Parathyroid adenoma (tissue), 2 donors: ENCODE measurements around the gene UQCR11.

Experiments
- H2AFZ ChIP-seq: fragments of 300-600 bp; sonication (generic); one replicate; pipeline ENCODE4 v1.7.0; 2017; ENCODE audit warnings: antibody characterized with exemption, mild to moderate bottlenecking
- H3K27ac ChIP-seq: fragments of 300-600 bp; sonication (generic); one replicate; pipeline ENCODE4 v1.7.0; 2017
- H3K27me3 ChIP-seq: fragments of 300-600 bp; sonication (generic); one replicate; pipeline ENCODE4 v1.7.0; 2017; ENCODE audit warnings: low read length; ENCODE audit not compliant: control insufficient read depth, insufficient read depth
- H3K36me3 ChIP-seq: fragments of 300-600 bp; sonication (generic); one replicate; pipeline ENCODE4 v1.7.0; 2017; ENCODE audit warnings: low read length; ENCODE audit not compliant: control insufficient read depth, insufficient read depth
- H3K4me1 ChIP-seq: fragments of 300-600 bp; sonication (generic); one replicate; pipeline ENCODE4 v1.7.0; 2017; ENCODE audit warnings: control low read depth
- H3K4me2 ChIP-seq: fragments of 300-600 bp; sonication (generic); one replicate; pipeline ENCODE4 v1.7.0; 2017; ENCODE audit warnings: low read length
- H3K4me3 ChIP-seq: fragments of 300-600 bp; sonication (generic); one replicate; pipeline ENCODE4 v1.7.0; 2017; ENCODE audit warnings: low read depth, low read length
- H3K79me2 ChIP-seq: fragments of 300-600 bp; sonication (generic); one replicate; pipeline ENCODE4 v1.7.0; 2017; ENCODE audit warnings: control low read depth
- H3K9ac ChIP-seq: fragments of 300-600 bp; sonication (generic); one replicate; pipeline ENCODE4 v1.7.0; 2017; ENCODE audit warnings: mild to moderate bottlenecking
- H3K9me3 ChIP-seq: fragments of 300-600 bp; sonication (generic); one replicate; pipeline ENCODE4 v1.7.0; 2017; ENCODE audit warnings: low read length; ENCODE audit not compliant: control insufficient read depth
- TF ChIP-seq, protein P1 (sequence below): fragments of 300-600 bp; sonication (generic); IDR thresholded peaks from one replicate; pipeline ENCODE4 v1.7.0; 2017; ENCODE audit warnings: antibody characterized with exemption, mild to moderate bottlenecking
- donor health status: primary hyperparathyroidism.

The UQCR11 gene

DNA sequence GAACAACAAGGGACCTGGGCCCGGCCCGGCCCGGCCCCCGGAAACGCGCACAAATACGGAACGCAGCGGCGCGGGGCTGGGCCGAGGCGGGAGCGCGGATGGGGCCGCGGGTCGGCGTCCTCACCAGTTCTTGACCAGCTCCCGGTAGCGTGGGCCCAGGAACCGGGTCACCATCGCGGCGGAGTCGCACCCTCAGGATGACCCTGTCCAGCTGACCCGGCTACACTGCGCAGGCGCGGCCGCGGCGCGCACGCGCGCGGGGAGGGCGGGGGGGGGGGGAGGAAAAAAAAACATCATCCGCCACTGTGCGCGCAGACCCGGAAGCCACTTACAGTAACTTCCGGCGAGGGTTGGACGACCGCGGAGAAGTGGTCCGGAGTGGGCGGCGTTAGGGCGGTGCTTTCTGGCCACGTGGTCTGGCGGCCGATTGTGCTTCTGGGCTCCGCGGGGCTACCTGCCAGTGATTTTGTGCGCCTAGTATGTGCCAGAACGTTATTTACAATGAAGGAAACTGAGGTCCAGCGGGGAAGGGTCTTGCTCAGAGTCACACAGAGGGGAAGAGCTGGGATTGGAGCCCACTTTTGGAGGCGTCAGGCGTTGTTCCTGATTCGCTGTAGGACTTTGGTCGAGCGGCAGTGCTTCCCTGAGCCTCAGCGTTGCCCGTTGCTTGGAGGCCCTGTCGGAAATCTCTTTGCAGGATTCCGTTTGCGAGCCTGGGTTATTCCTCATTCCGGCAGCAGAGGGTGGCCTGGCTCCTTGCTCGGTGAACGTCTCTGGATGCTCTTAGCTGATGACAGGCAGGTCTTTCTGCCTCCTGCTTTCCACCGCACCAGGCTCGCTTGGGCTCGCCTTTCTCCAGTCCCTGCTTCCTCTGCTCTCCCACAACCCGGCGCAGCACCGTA, at the start of gene UQCR11:
TSS of gene UQCR11 (minus strand) at position 227 of the 902 bp plus-strand sequence. CDS start at position 174, 53 bp downstream.
- Histone ChIP-seq H3K36me3 (no peaks in the 10 kb centered on the region), H3K4me1 (peaks cover 12% of the 10 kb centered on the region), H3K27me3 (no peaks in the 10 kb centered on the region), H3K4me3 (peak within 1 kb of the TSS; percentile 97), H3K9ac (peak within 1 kb of the TSS; percentile 99), H3K9me3 (no peaks in the 10 kb centered on the region), H3K27ac (peak within 1 kb of the TSS; percentile 96), H3K4me2 (peak within 1 kb of the TSS; percentile 94), H3K79me2 (peaks cover 33% of the 10 kb centered on the region), H2AFZ (peak within 1 kb of the TSS; percentile 99)
- TF ChIP-seq, protein P1, sequence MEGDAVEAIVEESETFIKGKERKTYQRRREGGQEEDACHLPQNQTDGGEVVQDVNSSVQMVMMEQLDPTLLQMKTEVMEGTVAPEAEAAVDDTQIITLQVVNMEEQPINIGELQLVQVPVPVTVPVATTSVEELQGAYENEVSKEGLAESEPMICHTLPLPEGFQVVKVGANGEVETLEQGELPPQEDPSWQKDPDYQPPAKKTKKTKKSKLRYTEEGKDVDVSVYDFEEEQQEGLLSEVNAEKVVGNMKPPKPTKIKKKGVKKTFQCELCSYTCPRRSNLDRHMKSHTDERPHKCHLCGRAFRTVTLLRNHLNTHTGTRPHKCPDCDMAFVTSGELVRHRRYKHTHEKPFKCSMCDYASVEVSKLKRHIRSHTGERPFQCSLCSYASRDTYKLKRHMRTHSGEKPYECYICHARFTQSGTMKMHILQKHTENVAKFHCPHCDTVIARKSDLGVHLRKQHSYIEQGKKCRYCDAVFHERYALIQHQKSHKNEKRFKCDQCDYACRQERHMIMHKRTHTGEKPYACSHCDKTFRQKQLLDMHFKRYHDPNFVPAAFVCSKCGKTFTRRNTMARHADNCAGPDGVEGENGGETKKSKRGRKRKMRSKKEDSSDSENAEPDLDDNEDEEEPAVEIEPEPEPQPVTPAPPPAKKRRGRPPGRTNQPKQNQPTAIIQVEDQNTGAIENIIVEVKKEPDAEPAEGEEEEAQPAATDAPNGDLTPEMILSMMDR = peak; percentile 77

GRCh38 chr19:1654178-1654792, 49.0 kb upstream of the UQCR11 start:
- Histone ChIP-seq H3K4me2 (no peak overlapping the region), H3K9ac (no peak overlapping the region), H3K36me3 (no peaks in the 10 kb centered on the region), H3K9me3 (no peaks in the 10 kb centered on the region), H3K27me3 (no peaks in the 10 kb centered on the region), H3K27ac (no peak overlapping the region), H2AFZ (no peak overlapping the region), H3K79me2 (no peaks in the 10 kb centered on the region), H3K4me1 (peaks cover 3% of the 10 kb centered on the region), H3K4me3 (no peak overlapping the region)
- TF ChIP-seq, protein P1 = no peak

- H3K27ac ChIP-seq = peak overlapping the region; percentile 100
- no peaks in the 10 kb centered on the region for H3K79me2 ChIP-seq
- H3K4me2 ChIP-seq = peak overlapping the region; percentile 92
- no peaks in the 10 kb centered on the region for H3K36me3 ChIP-seq
- H3K4me3 ChIP-seq = peak overlapping the region; percentile 72
- TF ChIP-seq, protein P1 = no peak
- peak overlapping the region; percentile 99 for H2AFZ ChIP-seq
- no peak overlapping the region for H3K9ac ChIP-seq
- no peaks in the 10 kb centered on the region for H3K27me3 ChIP-seq
- H3K9me3 ChIP-seq = no peaks in the 10 kb centered on the region
- H3K4me1 ChIP-seq = peaks cover 3% of the 10 kb centered on the region
Measured at GRCh38 chr19:1653300-1653628, 48.0 kb upstream of the UQCR11 start.

GRCh38 chr19:1652471-1653299, 47.4 kb upstream of the UQCR11 start, which contains the start of gene TCF3:
Gene TCF3, minus strand, starts transcription at chr19:1652615. Its CDS starts 2,367 bp downstream, at chr19:1650248.
- Histone ChIP-seq H3K27ac (peak within 1 kb of the TSS; percentile 100), H3K9ac (peak within 1 kb of the TSS; percentile 100), H3K36me3 (no peaks in the 10 kb centered on the region), H3K4me2 (peak within 1 kb of the TSS; percentile 92), H3K4me3 (peak within 1 kb of the TSS; percentile 72), H2AFZ (peak within 1 kb of the TSS; percentile 99), H3K4me1 (peaks cover 3% of the 10 kb centered on the region), H3K27me3 (no peaks in the 10 kb centered on the region), H3K9me3 (no peaks in the 10 kb centered on the region), H3K79me2 (no peaks in the 10 kb centered on the region)
- TF ChIP-seq, protein P1 = no peak
